HepG2 (cell line): ENCODE data around the gene KAZN. TPM values are rescaled to one million over a fixed set of nuclear protein-coding genes. Genes with fewer than 3 reads are reported as not detected.

Source experiments
- ATF5 ChIP-seq: sonication (generic); formaldehyde crosslinking; IDR thresholded peaks from 2 replicates; pipeline ENCODE4 v1.4.0; 2020; ENCODE audit warnings: mild to moderate bottlenecking, low read depth, missing genetic modification reagents
- BCL3 ChIP-seq: sonication (generic); formaldehyde crosslinking; IDR thresholded peaks from 2 replicates; pipeline ENCODE4 v1.5.1; 2020; ENCODE audit warnings: mild to moderate bottlenecking, missing genetic modification reagents, moderate library complexity
- BHLHE40 ChIP-seq: IDR thresholded peaks from 2 replicates; pipeline ENCODE4 v1.6.1; 2011; ENCODE audit warnings: low read length, improper control_type of control experiment
- DR1 ChIP-seq: sonication (generic); formaldehyde crosslinking; IDR thresholded peaks from 2 replicates; pipeline ENCODE4 v1.8.0; 2021; ENCODE audit warnings: mild to moderate bottlenecking, missing genetic modification reagents, inconsistent platforms
- IKZF5 ChIP-seq: IDR thresholded peaks from 2 replicates; pipeline ENCODE4 v1.6.1; 2018; ENCODE audit warnings: missing genetic modification reagents, mild to moderate bottlenecking, missing compliant biosample characterization
- MLLT10 ChIP-seq: sonication (generic); formaldehyde crosslinking; IDR thresholded peaks from 2 replicates; pipeline ENCODE4 v1.4.0; 2020; ENCODE audit warnings: missing genetic modification reagents
- MTF1 ChIP-seq: sonication (generic); formaldehyde crosslinking; IDR thresholded peaks from 2 replicates; pipeline ENCODE4 v1.5.0; 2020; ENCODE audit warnings: missing genetic modification reagents
- PAX8 ChIP-seq: sonication (generic); formaldehyde crosslinking; IDR thresholded peaks from 2 replicates; pipeline ENCODE4 v1.8.0; 2022; ENCODE audit warnings: mild to moderate bottlenecking, missing genetic modification reagents, borderline replicate concordance
- POLR2A ChIP-seq, 2 experiments: IDR thresholded peaks; 2 replicates each; pipeline ENCODE4 v1.6.1; 2011; ENCODE audit warnings: low read depth in 2 of 2, low read length in 2 of 2, mild to moderate bottlenecking in 1 of 2, moderate library complexity in 1 of 2; ENCODE audit not compliant: insufficient read depth in 1 of 2
- RFX1 ChIP-seq: fragments of 450-650 bp; IDR thresholded peaks from 2 replicates; pipeline ENCODE4 v1.6.1; 2017
- SMAD1 ChIP-seq: sonication (generic); formaldehyde crosslinking; IDR thresholded peaks from 2 replicates; pipeline ENCODE4 v1.4.0; 2020; ENCODE audit warnings: missing genetic modification reagents, low read depth, mild to moderate bottlenecking, borderline replicate concordance
- SMARCE1 ChIP-seq: fragments of 450-650 bp; IDR thresholded peaks from 2 replicates; pipeline ENCODE4 v1.6.1; 2017; ENCODE audit warnings: borderline replicate concordance
- SNAI1 ChIP-seq: sonication (generic); formaldehyde crosslinking; IDR thresholded peaks from 2 replicates; pipeline ENCODE4 v1.5.0; 2020; ENCODE audit warnings: mild to moderate bottlenecking, missing genetic modification reagents, borderline replicate concordance
- TCF12 ChIP-seq, 2 experiments: fragments of 450-650 bp in 1 of 2; sonication (generic) in 1 of 2; formaldehyde crosslinking in 1 of 2; IDR thresholded peaks; 2 replicates each; pipeline versions ENCODE4 v1.6.1 to v1.8.0; 2017 to 2022; ENCODE audit warnings: antibody characterized with exemption in 1 of 2, mild to moderate bottlenecking in 1 of 2, missing genetic modification reagents in 1 of 2, moderate library complexity in 1 of 2
- TERF1 ChIP-seq: sonication (generic); formaldehyde crosslinking; IDR thresholded peaks from 2 replicates; pipeline ENCODE4 v1.8.0; 2022; ENCODE audit warnings: mild to moderate bottlenecking, missing genetic modification reagents, moderate library complexity
- TFE3 ChIP-seq: IDR thresholded peaks from 2 replicates; pipeline ENCODE4 v1.6.1; 2016
- THAP7 ChIP-seq: sonication (generic); formaldehyde crosslinking; IDR thresholded peaks from 2 replicates; pipeline ENCODE4 v1.8.1; 2023; ENCODE audit warnings: mild to moderate bottlenecking, missing genetic modification reagents
- XRCC5 ChIP-seq: fragments of 200-400 bp; formaldehyde crosslinking; optimal IDR thresholded peaks from 2 replicates; pipeline ENCODE3; 2017; ENCODE audit warnings: mild to moderate bottlenecking, low read length
- ZFP1 ChIP-seq: IDR thresholded peaks from 2 replicates; pipeline ENCODE4 v1.6.1; 2016
- ZFP36L2 ChIP-seq: sonication (generic); formaldehyde crosslinking; IDR thresholded peaks from 2 replicates; pipeline ENCODE4 v1.4.0; 2020; ENCODE audit warnings: missing genetic modification reagents
- ZMYM4 ChIP-seq: sonication (generic); formaldehyde crosslinking; IDR thresholded peaks from 2 replicates; pipeline ENCODE4 v1.8.1; 2023; ENCODE audit warnings: mild to moderate bottlenecking, missing genetic modification reagents
- ZNF367 ChIP-seq: sonication (generic); formaldehyde crosslinking; IDR thresholded peaks from 2 replicates; pipeline ENCODE4 v1.4.0; 2020; ENCODE audit warnings: missing genetic modification reagents, borderline replicate concordance
- ZNF484 ChIP-seq: sonication (generic); formaldehyde crosslinking; IDR thresholded peaks from 2 replicates; pipeline ENCODE4 v1.5.1; 2020; ENCODE audit warnings: mild to moderate bottlenecking, low read depth, missing genetic modification reagents, borderline replicate concordance
- ZNF569 ChIP-seq: sonication (generic); formaldehyde crosslinking; IDR thresholded peaks from 2 replicates; pipeline ENCODE4 v1.5.0; 2020; ENCODE audit warnings: mild to moderate bottlenecking, missing genetic modification reagents, moderate library complexity, borderline replicate concordance
- ZNF724P ChIP-seq: sonication (generic); formaldehyde crosslinking; IDR thresholded peaks from 2 replicates; pipeline ENCODE4 v1.8.0; 2022; ENCODE audit warnings: missing genetic modification reagents, borderline replicate concordance
- ZNF788 ChIP-seq: sonication (generic); formaldehyde crosslinking; IDR thresholded peaks from 2 replicates; pipeline ENCODE4 v1.5.0; 2020; ENCODE audit warnings: mild to moderate bottlenecking, missing genetic modification reagents, borderline replicate concordance
- polyA plus RNA-seq, 8 experiments: library from polyadenylated mRNA; depleted of rRNA in 3 of 8; stranded (reverse) in 7 of 8; unstranded in 1 of 8; fragments of >200 nt; fragmentation: Illumina TruSeq in 4 of 8; extraction: Trizol in 4 of 8; gene quantifications; 2 replicates each; pipeline versions ENCODE4 v1.2.1 to v1.2.3, GENCODE V29; 2011 to 2016; ENCODE audit warnings: low read depth in 4 of 8, missing spikeins in 1 of 8, mixed read lengths in 1 of 8; ENCODE audit not compliant: insufficient read depth in 1 of 8
- total RNA-seq, 5 experiments: library from RNA; depleted of rRNA; stranded (reverse); fragments of >200 nt; fragmentation: Illumina TruSeq; extraction: Trizol; gene quantifications; 2 replicates each; pipeline ENCODE4 v1.2.3, GENCODE V29; 2016; ENCODE audit warnings: low read depth in 1 of 5

Gene KAZN
- total and polyA plus RNA-seq, 2 of the 13 experiments (the other 11 are each of a cell fraction or from before 2014, with no cell fraction given): 10.4 to 13.5 TPM

- TF ChIP-seq BCL3 (CRISPR knock-in tag) (no peak), SMARCE1 (no peak), BHLHE40 (no peak), ZMYM4 (CRISPR knock-in tag) (peak; percentile 33; the same call in 1 of the 2 replicates), THAP7 (CRISPR knock-in tag) (no peak), RFX1 (no peak), PAX8 (no peak), ZFP36L2 (no peak), MTF1 (CRISPR knock-in tag) (no peak), MLLT10 (CRISPR knock-in tag) (no peak), TFE3 (CRISPR knock-in tag) (peak; percentile 45; the same call in 1 of the 2 replicates), SNAI1 (CRISPR knock-in tag) (no peak), ZFP1 (no peak), ZNF724P (CRISPR knock-in tag) (no peak), IKZF5 (CRISPR knock-in tag) (peak; percentile 58; the same call in 1 of the 2 replicates), ZNF788 (CRISPR knock-in tag) (peak; percentile 68; the same call in 1 of the 2 replicates), ATF5 (CRISPR knock-in tag) (no peak), XRCC5 (peak; percentile 69), TERF1 (no peak), DR1 (CRISPR knock-in tag) (no peak), TCF12 (IDR thresholded peaks at IDR 0.05) (no peak), TCF12 (CRISPR knock-in tag; IDR thresholded peaks at IDR 0.05) (peak; percentile 71), ZNF569 (CRISPR knock-in tag) (no peak), POLR2A (IDR thresholded peaks at IDR 0.05; ENCODE audit: insufficient read depth in 1 of 2, low read depth in 2 of 2, low read length in 2 of 2) (no peak; a peak in 2 of 4 replicates), ZNF484 (CRISPR knock-in tag) (no peak), SMAD1 (CRISPR knock-in tag) (no peak), ZNF367 (no peak)
These were observed 552.9 kb downstream of the KAZN start (continued) for GRCh38 chr1:15151377-15151806.
